AG09309 (cell line): Measurements from ENCODE around the gene ZNF112.

Source experiments
- DNase-seq: peaks from one replicate; pipeline ENCODE4 v3.0.0-alpha.2; 2010; ENCODE audit warnings: low read depth
- H3K4me3 ChIP-seq: 2 replicates; pipeline ENCODE4 v1.5.1; 2011; ENCODE audit warnings: mild to moderate bottlenecking, low read depth, low read length, moderate library complexity; ENCODE audit not compliant: control insufficient read depth
- TF ChIP-seq, protein P1 (sequence below): IDR thresholded peaks from 2 replicates; pipeline ENCODE4 v1.5.1; 2011; ENCODE audit warnings: mild to moderate bottlenecking, low read depth, low read length, inconsistent platforms; ENCODE audit not compliant: insufficient read depth, control insufficient read depth; ENCODE audit errors: missing control alignments

Gene ZNF112

DNA sequence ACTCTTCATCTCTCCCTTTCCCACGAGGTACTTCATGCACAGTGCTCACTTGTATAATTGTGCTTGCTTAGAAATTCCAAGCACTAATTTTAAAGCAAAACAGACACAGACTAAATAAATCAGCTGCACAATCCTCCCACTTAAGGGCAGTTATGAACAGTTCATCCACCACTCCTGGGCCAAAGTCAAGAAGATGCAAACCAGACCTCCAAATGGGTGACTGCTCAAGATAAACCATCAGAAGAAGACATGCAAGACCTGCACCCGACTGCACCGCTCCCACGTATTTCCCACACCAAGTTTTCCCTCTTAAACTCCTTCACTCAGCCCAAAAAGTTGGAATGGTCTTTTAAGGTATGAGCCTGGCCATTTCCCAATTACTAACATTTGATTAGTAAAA is 71.5 kb downstream of the ZNF112 start:
- H3K4me3 ChIP-seq = no peak overlapping the region
- TF ChIP-seq, protein P1, sequence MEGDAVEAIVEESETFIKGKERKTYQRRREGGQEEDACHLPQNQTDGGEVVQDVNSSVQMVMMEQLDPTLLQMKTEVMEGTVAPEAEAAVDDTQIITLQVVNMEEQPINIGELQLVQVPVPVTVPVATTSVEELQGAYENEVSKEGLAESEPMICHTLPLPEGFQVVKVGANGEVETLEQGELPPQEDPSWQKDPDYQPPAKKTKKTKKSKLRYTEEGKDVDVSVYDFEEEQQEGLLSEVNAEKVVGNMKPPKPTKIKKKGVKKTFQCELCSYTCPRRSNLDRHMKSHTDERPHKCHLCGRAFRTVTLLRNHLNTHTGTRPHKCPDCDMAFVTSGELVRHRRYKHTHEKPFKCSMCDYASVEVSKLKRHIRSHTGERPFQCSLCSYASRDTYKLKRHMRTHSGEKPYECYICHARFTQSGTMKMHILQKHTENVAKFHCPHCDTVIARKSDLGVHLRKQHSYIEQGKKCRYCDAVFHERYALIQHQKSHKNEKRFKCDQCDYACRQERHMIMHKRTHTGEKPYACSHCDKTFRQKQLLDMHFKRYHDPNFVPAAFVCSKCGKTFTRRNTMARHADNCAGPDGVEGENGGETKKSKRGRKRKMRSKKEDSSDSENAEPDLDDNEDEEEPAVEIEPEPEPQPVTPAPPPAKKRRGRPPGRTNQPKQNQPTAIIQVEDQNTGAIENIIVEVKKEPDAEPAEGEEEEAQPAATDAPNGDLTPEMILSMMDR = no peak
- DNase-seq = no peak

DNA sequence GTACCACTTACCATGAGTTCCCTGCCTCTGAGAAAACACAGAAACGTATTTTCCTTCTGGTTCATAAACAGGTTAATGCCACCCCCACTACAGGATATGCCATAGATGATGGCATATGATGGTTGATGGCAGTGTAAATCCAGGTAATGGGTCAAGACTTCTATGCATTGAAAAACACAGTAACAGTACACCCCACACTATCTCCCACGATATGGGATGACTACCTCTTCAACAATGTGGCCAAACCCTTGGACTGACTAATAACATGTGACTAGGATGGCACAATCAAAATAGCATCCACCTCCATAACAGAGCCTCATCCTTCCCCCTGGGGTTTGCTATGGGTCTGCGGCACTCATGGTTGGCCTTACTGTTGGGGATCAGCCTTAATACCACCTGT is 73.6 kb downstream of the ZNF112 start:
- no peak for DNase-seq
- TF ChIP-seq, protein P1 = no peak
- no peak overlapping the region for H3K4me3 ChIP-seq

DNA sequence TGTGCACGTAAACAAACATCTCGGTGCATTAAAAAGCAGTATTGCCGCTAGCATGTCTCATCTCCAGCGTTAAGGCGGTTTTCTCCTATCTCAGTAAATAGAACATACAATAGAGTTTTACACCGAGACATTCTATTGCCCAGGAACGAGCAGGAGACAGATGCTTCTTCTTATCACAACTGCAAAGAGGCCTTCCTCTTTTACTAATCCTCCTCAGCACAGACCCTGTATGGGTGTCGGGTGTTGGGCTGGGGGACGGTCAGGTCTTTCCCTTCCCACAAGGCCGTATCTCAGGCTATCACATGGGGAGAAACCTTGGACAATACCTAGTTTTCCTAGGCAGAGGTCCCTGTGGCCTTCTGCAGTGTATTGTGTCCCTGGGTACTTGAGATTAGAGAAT is 75.6 kb downstream of the ZNF112 start:
- TF ChIP-seq, protein P1 = no peak
- H3K4me3 ChIP-seq = no peak overlapping the region
- DNase-seq = no peak

DNA sequence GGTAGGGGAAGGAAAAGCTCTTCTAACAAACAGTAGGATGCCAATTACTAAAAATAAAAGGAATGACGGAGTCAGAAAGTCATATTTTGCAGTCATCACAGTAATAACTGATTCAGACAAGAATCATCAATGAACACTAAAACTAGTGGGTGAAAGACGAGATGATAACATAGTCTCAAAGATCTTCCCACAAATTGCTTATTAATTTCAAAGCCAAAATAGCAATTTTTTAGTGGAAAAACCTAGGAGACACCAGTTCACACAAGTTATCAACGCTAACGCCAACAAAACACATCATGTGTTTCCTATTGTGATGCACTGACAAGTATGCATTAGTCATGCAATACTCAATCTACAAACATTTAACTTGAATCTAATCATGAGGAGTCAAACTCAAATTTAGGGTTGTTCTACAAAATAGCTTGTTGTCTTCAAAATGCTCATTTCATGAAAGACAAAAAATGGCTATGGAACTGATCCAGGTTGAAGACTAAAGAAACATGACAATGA is 78.2 kb downstream of the ZNF112 start:
- TF ChIP-seq, protein P1 = no peak
- H3K4me3 ChIP-seq = no peak overlapping the region
- DNase-seq = peak; percentile 23

DNA sequence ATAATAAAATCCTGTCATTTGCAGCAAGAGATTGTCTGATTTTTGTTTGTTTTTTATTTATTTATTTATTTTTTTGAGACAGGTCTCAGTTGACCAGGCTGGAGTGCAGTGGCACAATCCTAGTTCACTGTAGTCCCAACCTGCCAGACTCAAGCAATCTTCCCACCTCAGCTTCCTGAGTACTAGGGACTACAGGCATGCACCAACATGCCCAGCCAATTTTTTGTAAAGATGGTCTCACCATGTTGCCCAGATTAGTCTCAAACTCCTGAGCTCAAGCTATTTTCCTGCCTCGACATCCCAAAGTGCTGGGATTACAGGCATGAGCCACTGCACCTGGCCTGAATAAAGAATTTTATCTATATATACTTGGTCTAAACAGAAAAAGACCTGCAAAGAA is 79.1 kb downstream of the ZNF112 start:
- TF ChIP-seq, protein P1 = no peak
- DNase-seq = no peak
- H3K4me3 ChIP-seq = no peak overlapping the region
